GF-D8 (cell line): ENCODE measurements around the gene RASD2.

Experiments used
- DNase-seq: peaks from one replicate; lab custom pipeline; 2025; lab: John Stamatoyannopoulos, UW

RASD2 gene

GRCh38 chr22:35560366-35560765 is 19.7 kb downstream of the RASD2 start:
- DNase-seq = no peak

- no peak for DNase-seq
Observed at GRCh38 chr22:35560824-35561223, 20.2 kb downstream of the RASD2 start.

GRCh38 chr22:35561796-35562526 is 21.3 kb downstream of the RASD2 start:
- DNase-seq = no peak

- no peak for DNase-seq
Observed at GRCh38 chr22:35563211-35563610, 22.6 kb downstream of the RASD2 start.

- no peak for DNase-seq
Observed at GRCh38 chr22:35564975-35565867, 24.6 kb downstream of the RASD2 start.

- no peak for DNase-seq
Observed at GRCh38 chr22:35567351-35568141, 26.9 kb downstream of the RASD2 start.

GRCh38 chr22:35568751-35569739 is 28.4 kb downstream of the RASD2 start:
- DNase-seq = no peak

- no peak for DNase-seq
Observed at GRCh38 chr22:35569916-35570315, 29.3 kb downstream of the RASD2 start.

GRCh38 chr22:35570686-35571194 is 30.1 kb downstream of the RASD2 start:
- no peak for DNase-seq

- DNase-seq = no peak
Observed at GRCh38 chr22:35572556-35572955, 31.9 kb downstream of the RASD2 start.

GRCh38 chr22:35575116-35575748 is 34.6 kb downstream of the RASD2 start:
- DNase-seq = no peak

- DNase-seq = no peak
Observed at GRCh38 chr22:35576671-35577070, 36.0 kb downstream of the RASD2 start.

GRCh38 chr22:35577799-35578659 is 37.4 kb downstream of the RASD2 start:
- no peak for DNase-seq

- DNase-seq = no peak
Observed at GRCh38 chr22:35578836-35579575, 38.4 kb downstream of the RASD2 start.

- DNase-seq = no peak
Observed at GRCh38 chr22:35580351-35581022, 39.9 kb downstream of the RASD2 start.

- no peak for DNase-seq
Observed at GRCh38 chr22:35581023-35581413, 40.4 kb downstream of the RASD2 start.

GRCh38 chr22:35582218-35582860 is 41.7 kb downstream of the RASD2 start:
- no peak for DNase-seq
